GM12878 (cell line): ENCODE results near the gene ZDHHC9. TPM values are rescaled to one million over a fixed set of nuclear protein-coding genes. Genes with fewer than 3 reads are reported as not detected.

Experiments
- ATF3 ChIP-seq: IDR thresholded peaks from 2 replicates; pipeline ENCODE4 v1.6.1; 2011; ENCODE audit warnings: low read depth, mild to moderate bottlenecking, low read length, moderate library complexity, borderline replicate concordance; ENCODE audit errors: extremely low read depth
- ATF7 ChIP-seq: fragments of 450-650 bp; IDR thresholded peaks from 2 replicates; pipeline ENCODE4 v1.6.1; 2016; ENCODE audit warnings: low read depth, mild to moderate bottlenecking
- BCL3 ChIP-seq: IDR thresholded peaks from 2 replicates; pipeline ENCODE4 v1.6.1; 2011; ENCODE audit warnings: borderline replicate concordance, low read depth, mild to moderate bottlenecking, moderate library complexity, low read length; ENCODE audit not compliant: insufficient read depth, poor library complexity, severe bottlenecking
- E2F8 ChIP-seq: fragments of 450-650 bp; IDR thresholded peaks from 2 replicates; pipeline ENCODE4 v1.6.1; 2018; ENCODE audit warnings: mild to moderate bottlenecking, low read depth, moderate library complexity; ENCODE audit not compliant: partially characterized antibody
- EED ChIP-seq: sonication (generic); IDR thresholded peaks from 2 replicates; pipeline ENCODE4 v1.6.1; 2016; ENCODE audit warnings: antibody characterized with exemption, low read depth
- FOXM1 ChIP-seq: IDR thresholded peaks from 2 replicates; pipeline ENCODE4 v1.6.1; 2012; ENCODE audit warnings: low read depth, mild to moderate bottlenecking, inconsistent platforms, low read length, moderate library complexity
- IKZF1 ChIP-seq: fragments of 450-650 bp; conservative IDR thresholded peaks from 2 replicates; pipeline ENCODE4 v1.6.1; 2017; ENCODE audit warnings: antibody characterized with exemption, mild to moderate bottlenecking
- MXI1 ChIP-seq: fragments of 150-350 bp; IDR thresholded peaks from 2 replicates; pipeline ENCODE4 v1.6.1; 2011; ENCODE audit warnings: low read depth, mild to moderate bottlenecking, inconsistent platforms, low read length, improper control_type of control experiment
- POU2F2 ChIP-seq: IDR thresholded peaks from 3 replicates; pipeline ENCODE4 v1.6.1; 2011; ENCODE audit warnings: low read depth, mild to moderate bottlenecking, low read length, borderline replicate concordance
- PRDM15 ChIP-seq: fragments of 450-650 bp; formaldehyde crosslinking; IDR thresholded peaks from 2 replicates; pipeline ENCODE4 v1.4.0; 2020; ENCODE audit warnings: mild to moderate bottlenecking, moderate library complexity
- SMC3 ChIP-seq: IDR thresholded peaks from 2 replicates; pipeline ENCODE4 v1.6.1; 2011; ENCODE audit warnings: low read length, improper control_type of control experiment, borderline replicate concordance
- SRF ChIP-seq, 2 experiments: IDR thresholded peaks; 2 replicates each; pipeline ENCODE4 v1.6.1; 2011; ENCODE audit warnings: low read depth in 2 of 2, low read length in 2 of 2, mild to moderate bottlenecking in 1 of 2, moderate library complexity in 1 of 2
- SUPT20H ChIP-seq: IDR thresholded peaks from 2 replicates; pipeline ENCODE4 v1.6.1; 2011; ENCODE audit warnings: low read depth, mild to moderate bottlenecking, low read length, moderate library complexity, borderline replicate concordance; ENCODE audit not compliant: control insufficient read depth
- ZBTB4 ChIP-seq: fragments of 450-650 bp; formaldehyde crosslinking; IDR thresholded peaks from 2 replicates; pipeline ENCODE4 v1.4.0; 2022; ENCODE audit warnings: mild to moderate bottlenecking, moderate library complexity
- ZNF207 ChIP-seq: fragments of 450-650 bp; IDR thresholded peaks from 2 replicates; pipeline ENCODE4 v1.6.1; 2014; ENCODE audit warnings: antibody characterized with exemption, mild to moderate bottlenecking, borderline replicate concordance
- ZNF384 ChIP-seq: IDR thresholded peaks from 2 replicates; pipeline ENCODE4 v1.6.1; 2012; ENCODE audit warnings: low read depth, mild to moderate bottlenecking, low read length, improper control_type of control experiment, borderline replicate concordance
- polyA plus RNA-seq, 11 experiments: library from polyadenylated mRNA; depleted of rRNA in 4 of 11; unstranded in 6 of 11; stranded (reverse) in 5 of 11; fragments of >200 nt; fragmentation: Nextera tagmentation in 4 of 11; fragmentation: Illumina TruSeq in 1 of 11; extraction: Ambion mirVana in 4 of 11; extraction: Trizol in 1 of 11; gene quantifications; 1 replicate in 1 of 11; 2 replicates in 10 of 11; pipeline versions ENCODE4 v1.2.1 to v1.2.3, GENCODE V29; 2011 to 2016; ENCODE audit warnings: inconsistent platforms in 2 of 11, missing spikeins in 2 of 11, low read depth in 1 of 11
- total RNA-seq, 4 experiments: library from RNA; depleted of rRNA in 3 of 4; stranded (reverse); fragments of >200 nt in 3 of 4; fragmentation: Illumina TruSeq in 1 of 4; extraction: Trizol in 1 of 4; gene quantifications; 2 replicates each; pipeline versions ENCODE4 v1.2.1 to v1.2.3, GENCODE V29; 2013 to 2021

The ZDHHC9 gene
- total and polyA plus RNA-seq, 10 of the 15 experiments (the other 5 are each of a cell fraction or from before 2014, with no cell fraction given) = 1.8 to 13.0 (median 5.4) TPM

GRCh38 chrX:129769467-129770154 lies 74.1 kb downstream of the ZDHHC9 start (continued):
- TF ChIP-seq MXI1 = 0 out of 2 replicates have a peak, but pooled peaks have one; percentile 30
- TF ChIP-seq SMC3 = no peak
- TF ChIP-seq E2F8 = no peak
- no peak for TF ChIP-seq ATF3
- TF ChIP-seq ATF7 = peak; percentile 59; the same call in 1 of the 2 replicates
- 0 out of 2 replicates have a peak, but pooled peaks have one; percentile 26 for TF ChIP-seq FOXM1
- TF ChIP-seq SUPT20H = no peak
- no peak for TF ChIP-seq ZBTB4
- no peak for TF ChIP-seq ZNF207
- TF ChIP-seq BCL3 = no peak
- TF ChIP-seq SRF (IDR thresholded peaks at IDR 0.05; ENCODE audit: low read depth in 2 of 2, low read length in 2 of 2) = no peak
- TF ChIP-seq IKZF1 = no peak
- peak; percentile 42; the same call in 1 of the 2 replicates for TF ChIP-seq EED
- TF ChIP-seq ZNF384 = no peak
- TF ChIP-seq POU2F2 = peak; percentile 90; the same call in 2 of the 3 replicates
- TF ChIP-seq PRDM15 = no peak
